Peyer's patch (tissue), 4 donors: Measurements from ENCODE around the gene KCNIP3. TPM values are rescaled to one million over a fixed set of nuclear protein-coding genes. Genes with fewer than 3 reads are reported as not detected.

Experiments
- DNase-seq, 3 donors: peaks; one replicate each; pipeline ENCODE4 v3.0.0-alpha.2; 2017 to 2019
- H3K27ac ChIP-seq, 4 donors: fragments of 200-600 bp; sonication (generic); one replicate each; pipeline ENCODE4 v1.5.1; 2016 to 2019
- H3K27me3 ChIP-seq, 2 donors: fragments of 200-600 bp; sonication (generic); one replicate each; pipeline ENCODE4 v1.5.1; 2019
- H3K36me3 ChIP-seq, 3 donors: fragments of 200-600 bp; sonication (generic); one replicate each; pipeline ENCODE4 v1.5.1; 2016 to 2019
- H3K4me1 ChIP-seq, 4 donors: fragments of 200-600 bp; sonication (generic); one replicate each; pipeline ENCODE4 v1.5.1; 2016 to 2019
- H3K4me3 ChIP-seq, 4 donors: fragments of 200-600 bp; sonication (generic); 1 replicate in 3 of 4; 2 replicates in 1 of 4; pipeline ENCODE4 v1.5.1; 2016 to 2019; ENCODE audit warnings: mild to moderate bottlenecking in 1 of 4
- H3K9me3 ChIP-seq, 4 donors: fragments of 200-600 bp; sonication (generic); one replicate each; pipeline ENCODE4 v1.5.1; 2016 to 2019; ENCODE audit warnings: mild to moderate bottlenecking in 1 of 4
- POLR2A ChIP-seq, 2 donors: fragments of 450-650 bp; IDR thresholded peaks; one replicate each; pipeline ENCODE4 v1.5.1; 2017; ENCODE audit warnings: antibody characterized with exemption in 2 of 2, mild to moderate bottlenecking in 2 of 2, moderate library complexity in 2 of 2
- total RNA-seq, 4 donors: library from RNA; depleted of rRNA; stranded (reverse); fragments of >200 nt; gene quantifications; one replicate each; pipeline ENCODE4 v1.1.0, GENCODE V29; 2016
- TF ChIP-seq, protein P1 (sequence below), 6 experiments: fragments of 450-650 bp in 4 of 6; fragments of 200-600 bp in 2 of 6; sonication (generic) in 1 of 6; IDR thresholded peaks; one replicate each; pipeline ENCODE4 v1.5.1; 2017 to 2019; ENCODE audit warnings: antibody characterized with exemption in 6 of 6, mild to moderate bottlenecking in 3 of 6, moderate library complexity in 1 of 6

KCNIP3 gene
- total RNA-seq, 4 donors from 2014 or later: 4.9 to 11.4 (median 7.2) TPM

DNA sequence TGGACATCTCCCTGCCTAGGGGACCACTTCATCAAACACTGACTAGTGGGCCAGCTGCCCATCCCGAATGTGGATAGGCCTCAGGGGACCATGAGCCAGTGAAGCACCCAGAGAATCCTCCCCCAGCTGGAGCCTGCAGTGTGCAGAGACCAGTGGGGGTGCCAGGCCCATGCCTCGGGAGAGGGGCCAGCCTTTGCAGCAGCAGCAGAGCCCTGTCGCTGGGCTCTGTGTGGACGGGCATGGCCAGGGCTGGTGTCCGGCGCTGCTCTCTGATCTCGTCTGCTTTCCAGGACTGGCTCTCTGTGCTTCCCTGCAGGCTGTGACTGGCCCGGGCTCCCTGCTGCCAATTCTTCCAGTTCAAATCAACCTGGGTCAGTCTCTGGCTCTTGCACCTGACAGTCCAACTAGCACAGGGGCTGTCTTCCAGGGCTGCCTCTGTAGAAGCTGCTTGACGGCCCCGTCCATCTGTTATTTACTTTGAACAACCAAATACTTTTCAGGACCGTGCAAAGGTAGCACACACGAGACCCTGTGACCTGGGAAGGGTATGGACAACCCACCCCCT is 11.4 kb downstream of the KCNIP3 start:
- Histone ChIP-seq H3K27me3 (no peaks in the 10 kb centered on the region), H3K4me3 (no peak overlapping the region), H3K9me3 (no peaks in the 10 kb centered on the region), H3K4me1 (no peaks in the 10 kb centered on the region), H3K27ac (no peak overlapping the region), H3K36me3 (no peaks in the 10 kb centered on the region)
- DNase-seq: no peak
- TF ChIP-seq, protein P1, sequence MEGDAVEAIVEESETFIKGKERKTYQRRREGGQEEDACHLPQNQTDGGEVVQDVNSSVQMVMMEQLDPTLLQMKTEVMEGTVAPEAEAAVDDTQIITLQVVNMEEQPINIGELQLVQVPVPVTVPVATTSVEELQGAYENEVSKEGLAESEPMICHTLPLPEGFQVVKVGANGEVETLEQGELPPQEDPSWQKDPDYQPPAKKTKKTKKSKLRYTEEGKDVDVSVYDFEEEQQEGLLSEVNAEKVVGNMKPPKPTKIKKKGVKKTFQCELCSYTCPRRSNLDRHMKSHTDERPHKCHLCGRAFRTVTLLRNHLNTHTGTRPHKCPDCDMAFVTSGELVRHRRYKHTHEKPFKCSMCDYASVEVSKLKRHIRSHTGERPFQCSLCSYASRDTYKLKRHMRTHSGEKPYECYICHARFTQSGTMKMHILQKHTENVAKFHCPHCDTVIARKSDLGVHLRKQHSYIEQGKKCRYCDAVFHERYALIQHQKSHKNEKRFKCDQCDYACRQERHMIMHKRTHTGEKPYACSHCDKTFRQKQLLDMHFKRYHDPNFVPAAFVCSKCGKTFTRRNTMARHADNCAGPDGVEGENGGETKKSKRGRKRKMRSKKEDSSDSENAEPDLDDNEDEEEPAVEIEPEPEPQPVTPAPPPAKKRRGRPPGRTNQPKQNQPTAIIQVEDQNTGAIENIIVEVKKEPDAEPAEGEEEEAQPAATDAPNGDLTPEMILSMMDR (IDR thresholded peaks at IDR 0.05): no peak
- no peak for TF ChIP-seq POLR2A (IDR thresholded peaks at IDR 0.05)

DNA sequence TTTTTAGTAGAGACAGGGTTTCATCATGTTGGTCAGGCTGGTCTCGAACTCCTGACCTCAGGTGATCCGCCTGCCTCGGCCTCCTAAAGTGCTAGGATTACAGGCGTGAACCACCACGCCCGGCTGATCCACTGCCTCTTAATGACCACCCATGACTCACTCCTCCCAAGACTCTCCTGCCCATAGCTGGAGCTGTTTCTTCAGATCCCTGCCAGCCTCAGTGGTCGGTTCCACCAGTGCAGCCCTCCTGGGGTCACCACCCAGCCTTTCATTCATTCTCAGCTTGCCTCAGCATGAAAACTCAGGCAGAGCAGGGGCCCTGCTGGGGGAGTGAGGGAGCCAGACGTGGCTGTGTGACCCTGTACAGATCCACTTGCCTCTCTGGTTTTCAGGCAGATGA is 12.5 kb downstream of the KCNIP3 start:
- TF ChIP-seq POLR2A (IDR thresholded peaks at IDR 0.05): no peak
- TF ChIP-seq, protein P1 (IDR thresholded peaks at IDR 0.05): no peak

DNA sequence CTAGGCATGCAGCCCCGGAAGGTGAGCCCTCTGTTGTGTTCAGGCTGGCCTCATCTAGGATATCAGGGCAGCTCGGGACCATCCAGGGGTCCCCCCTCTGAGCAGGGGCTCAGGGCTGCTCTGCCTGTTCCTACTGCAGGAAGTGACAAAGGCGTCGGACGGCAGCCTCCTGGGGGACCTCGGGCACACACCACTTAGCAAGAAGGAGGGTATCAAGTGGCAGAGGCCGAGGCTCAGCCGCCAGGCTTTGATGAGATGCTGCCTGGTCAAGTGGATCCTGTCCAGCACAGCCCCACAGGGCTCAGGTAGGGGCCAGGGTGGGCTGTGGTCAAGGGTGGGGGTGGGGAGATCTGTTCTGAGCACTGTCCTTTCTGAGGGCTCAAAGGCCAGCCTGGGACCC is 13.1 kb downstream of the KCNIP3 start:
- TF ChIP-seq, protein P1 (IDR thresholded peaks at IDR 0.05): no peak
- TF ChIP-seq POLR2A (IDR thresholded peaks at IDR 0.05): no peak
- Histone ChIP-seq H3K4me3 (no peak overlapping the region), H3K27me3 (no peaks in the 10 kb centered on the region), H3K27ac (no peak overlapping the region), H3K4me1 (no peaks in the 10 kb centered on the region), H3K9me3 (no peaks in the 10 kb centered on the region), H3K36me3 (no peaks in the 10 kb centered on the region)
- DNase-seq: no peak

More for the DNA sequence above, 12.5 kb downstream of the KCNIP3 start:
- Histone ChIP-seq H3K36me3 (no peaks in the 10 kb centered on the region), H3K27ac (no peak overlapping the region), H3K9me3 (no peaks in the 10 kb centered on the region), H3K4me3 (no peak overlapping the region), H3K27me3 (no peaks in the 10 kb centered on the region), H3K4me1 (no peaks in the 10 kb centered on the region)
- DNase-seq: no peak

DNA sequence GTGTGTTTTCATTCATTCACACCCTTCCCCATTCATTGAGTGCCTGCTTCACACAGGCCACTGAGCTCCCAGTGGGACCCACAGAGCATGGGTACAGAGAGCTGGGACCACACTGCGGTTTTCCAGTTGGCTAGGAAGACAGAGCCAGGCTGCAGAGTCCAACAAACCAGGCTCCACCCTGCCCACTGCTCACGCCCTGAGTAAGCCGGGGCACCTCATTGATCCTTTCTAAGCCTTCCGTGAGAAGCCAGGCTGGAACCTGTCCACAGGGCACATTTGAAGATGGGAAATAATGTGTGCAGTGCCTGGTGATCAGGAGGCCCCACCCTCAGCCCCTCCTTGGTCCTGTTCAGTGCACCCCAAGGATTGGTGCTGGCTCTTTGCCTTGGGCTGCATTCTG is 13.5 kb downstream of the KCNIP3 start:
- no peak for DNase-seq
- Histone ChIP-seq H3K4me3 (no peak overlapping the region), H3K36me3 (no peaks in the 10 kb centered on the region), H3K27ac (no peak overlapping the region), H3K27me3 (no peaks in the 10 kb centered on the region), H3K4me1 (no peaks in the 10 kb centered on the region), H3K9me3 (no peaks in the 10 kb centered on the region)
- TF ChIP-seq, protein P1 (IDR thresholded peaks at IDR 0.05): no peak
- no peak for TF ChIP-seq POLR2A (IDR thresholded peaks at IDR 0.05)

DNA sequence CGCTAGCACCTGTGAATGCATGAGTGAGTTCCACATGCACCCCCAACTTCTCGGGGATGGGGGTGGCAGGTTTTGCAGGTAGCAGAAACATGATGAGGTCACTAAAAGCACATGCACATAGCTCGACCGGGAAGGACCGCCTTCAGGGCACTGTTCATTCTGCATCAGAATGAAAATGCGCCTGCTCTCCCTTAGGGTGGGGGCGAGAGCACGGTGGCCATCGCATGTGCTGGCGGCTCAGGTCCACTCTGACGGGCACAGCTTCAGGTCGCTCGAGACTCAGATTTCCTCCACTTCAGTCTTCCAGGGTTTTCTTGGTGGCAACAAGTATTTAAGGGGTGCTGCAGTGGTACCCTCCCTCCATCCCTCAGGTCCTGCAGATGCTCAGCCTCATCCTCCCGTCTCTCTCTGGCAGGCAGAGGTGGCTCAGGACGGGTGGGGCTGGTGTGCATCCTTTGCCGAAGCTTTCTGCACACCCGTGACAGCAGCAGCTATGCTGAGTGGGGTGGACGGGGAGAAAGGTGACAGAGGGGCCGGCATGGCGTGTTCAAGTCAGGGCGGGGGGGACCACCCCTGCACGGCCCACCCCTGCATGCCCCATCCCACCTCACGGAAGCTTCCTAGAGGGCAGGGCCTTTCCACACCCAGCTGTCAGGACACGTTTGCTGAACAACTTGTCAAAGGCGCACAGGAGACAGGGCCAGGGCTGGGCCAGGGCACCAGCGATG is 14.8 kb downstream of the KCNIP3 start:
- Histone ChIP-seq H3K4me1 (no peaks in the 10 kb centered on the region), H3K4me3 (no peak overlapping the region), H3K27me3 (no peaks in the 10 kb centered on the region), H3K27ac (no peak overlapping the region), H3K36me3 (no peaks in the 10 kb centered on the region), H3K9me3 (no peaks in the 10 kb centered on the region)
- DNase-seq: no peak
- TF ChIP-seq, protein P1 (IDR thresholded peaks at IDR 0.05): no peak
- TF ChIP-seq POLR2A (IDR thresholded peaks at IDR 0.05): no peak
